ENCODE measurements around the gene EPC2. TPM values are rescaled to one million over a fixed set of nuclear protein-coding genes. Genes with fewer than 3 reads are reported as not detected.

Gene EPC2
- total RNA-seq, 1 experiment from 2014 or later, result 19.6 TPM

- Histone ChIP-seq H3K27me3 (ENCODE audit: insufficient read depth, low read length) (no peaks in the 10 kb centered on the region), H3K4me2 (ENCODE audit: low read length) (no peak overlapping the region), H3K4me1 (ENCODE audit: control insufficient read depth in 1 of 2, insufficient read depth in 2 of 2, low read length in 2 of 2) (no peaks in the 10 kb centered on the region), H3K4me3 (replicated peaks in 1 of 2; ENCODE audit: low read depth in 1 of 2, low read length in 2 of 2) (no peak overlapping the region), H3K27ac (ENCODE audit: low read depth, low read length) (no peak overlapping the region), H3K79me2 (ENCODE audit: insufficient read depth, low read length) (no peaks in the 10 kb centered on the region), H3K9ac (ENCODE audit: low read length) (no peak overlapping the region), H3K9me3 (ENCODE audit: control insufficient read depth in 1 of 2, insufficient read depth in 1 of 2, low read depth in 1 of 2, low read length in 2 of 2) (no peaks in the 10 kb centered on the region), H3K9me2 (ENCODE audit: insufficient read depth) (no peaks in the 10 kb centered on the region), H4K20me1 (ENCODE audit: insufficient read depth) (no peaks in the 10 kb centered on the region), H3K36me3 (ENCODE audit: control insufficient read depth in 1 of 2, insufficient read depth in 2 of 2, low read length in 2 of 2) (no peaks in the 10 kb centered on the region), H2AFZ (ENCODE audit: low read depth, low read length, poor library complexity, severe bottlenecking) (no peak overlapping the region)
- CTCF ChIA-PET, result no interaction called here
- intact Hi-C loops (cut with micrococcal nuclease), result no loop called here
- BruUV-seq (replicated peaks), result no TSS peak
- POLR2A ChIA-PET, result no interaction called here
- RAD21 ChIA-PET (ENCODE audit: low non-redundant PET in 1 of 2, low total read pairs in 2 of 2, uncharacterized antibody in 2 of 2, unreplicated experiment in 2 of 2), result no interaction called here
- TF ChIP-seq SRF (IDR thresholded peaks at IDR 0.05; ENCODE audit: low read depth), result no peak
- no peak for TF ChIP-seq ATF3 (IDR thresholded peaks at IDR 0.05)
- TF ChIP-seq ZFX (IDR thresholded peaks at IDR 0.05), result no peak
- TF ChIP-seq JUND (IDR thresholded peaks at IDR 0.05), result no peak
- no peak for TF ChIP-seq TCF7L2 (IDR thresholded peaks at IDR 0.05; ENCODE audit: borderline replicate concordance, extremely low read depth, insufficient read depth, insufficient read length)
- TF ChIP-seq ZNF274 (IDR thresholded peaks at IDR 0.05; ENCODE audit: low read depth, low read length), result no peak
- no peak for TF ChIP-seq EZH2 (IDR thresholded peaks at IDR 0.05)
- TF ChIP-seq POLR2A (IDR thresholded peaks at IDR 0.05; ENCODE audit: borderline replicate concordance, extremely low read depth, insufficient read depth, insufficient read length), result no peak
- ATAC-seq, result no peak
- no peak for DNase-seq (ENCODE audit: low read depth, low spot score)
Observed at GRCh38 chr2:148746973-148747372, 102.4 kb downstream of the EPC2 start.

- no TSS peak for BruUV-seq (replicated peaks)
- no peaks in the 10 kb centered on the region for H3K4me1 ChIP-seq (ENCODE audit: control insufficient read depth in 1 of 2, insufficient read depth in 2 of 2, low read length in 2 of 2)
- no peak overlapping the region for H2AFZ ChIP-seq (ENCODE audit: low read depth, low read length, poor library complexity, severe bottlenecking)
- no peaks in the 10 kb centered on the region for H3K36me3 ChIP-seq (ENCODE audit: control insufficient read depth in 1 of 2, insufficient read depth in 2 of 2, low read length in 2 of 2)
- H4K20me1 ChIP-seq (ENCODE audit: insufficient read depth), result no peaks in the 10 kb centered on the region
- H3K9me2 ChIP-seq (ENCODE audit: insufficient read depth), result no peaks in the 10 kb centered on the region
- CTCF ChIA-PET, result no interaction called here
- intact Hi-C loops (cut with micrococcal nuclease), result no loop called here
- no peak overlapping the region for H3K4me3 ChIP-seq (replicated peaks in 1 of 2; ENCODE audit: low read depth in 1 of 2, low read length in 2 of 2)
- no peak overlapping the region for H3K9ac ChIP-seq (ENCODE audit: low read length)
- DNase-seq (ENCODE audit: low read depth, low spot score), result no peak
- ATAC-seq, result no peak
- H3K27me3 ChIP-seq (ENCODE audit: insufficient read depth, low read length), result no peaks in the 10 kb centered on the region
- no peak overlapping the region for H3K27ac ChIP-seq (ENCODE audit: low read depth, low read length)
- RAD21 ChIA-PET (ENCODE audit: low non-redundant PET in 1 of 2, low total read pairs in 2 of 2, uncharacterized antibody in 2 of 2, unreplicated experiment in 2 of 2), result no interaction called here
- H3K9me3 ChIP-seq (ENCODE audit: control insufficient read depth in 1 of 2, insufficient read depth in 1 of 2, low read depth in 1 of 2, low read length in 2 of 2), result no peaks in the 10 kb centered on the region
- no peaks in the 10 kb centered on the region for H3K79me2 ChIP-seq (ENCODE audit: insufficient read depth, low read length)
- no peak overlapping the region for H3K4me2 ChIP-seq (ENCODE audit: low read length)
- POLR2A ChIA-PET, result interaction anchor here (1.1 kb wide), 1 partner anchor 9 kb away, joined by 3 read pairs; no protein-coding TSS in a partner anchor
- TF ChIP-seq ZNF274 (IDR thresholded peaks at IDR 0.05; ENCODE audit: low read depth, low read length) (no peak), EZH2 (IDR thresholded peaks at IDR 0.05) (no peak), ZBTB33 (IDR thresholded peaks at IDR 0.05; ENCODE audit: extremely low read depth, insufficient replicate concordance, low read length) (no peak), POLR2A (IDR thresholded peaks at IDR 0.05; ENCODE audit: borderline replicate concordance, extremely low read depth, insufficient read depth, insufficient read length) (no peak), REST (IDR thresholded peaks at IDR 0.05; ENCODE audit: low read depth) (no peak), RAD21 (IDR thresholded peaks at IDR 0.05; ENCODE audit: low read depth) (no peak), MAX (IDR thresholded peaks at IDR 0.05) (no peak), CBX3 (IDR thresholded peaks at IDR 0.05; ENCODE audit: low read depth) (no peak), ATF3 (IDR thresholded peaks at IDR 0.05) (no peak), YY1 (IDR thresholded peaks at IDR 0.05; ENCODE audit: extremely low read depth, insufficient replicate concordance, low read depth, low read length) (no peak), FOSL1 (IDR thresholded peaks at IDR 0.05; ENCODE audit: low read depth) (no peak), JUND (IDR thresholded peaks at IDR 0.05) (no peak)
Observed at GRCh38 chr2:148751907-148752306, 107.4 kb downstream of the EPC2 start.

Data from HCT116 (cell line).